ENCODE data around the gene AMY1C.
"Not testable (repeated sequence)": the region's sequence is repeated elsewhere in the genome, so short reads cannot be mapped to it uniquely, and the experiment has no call there.

The AMY1C gene

DNA sequence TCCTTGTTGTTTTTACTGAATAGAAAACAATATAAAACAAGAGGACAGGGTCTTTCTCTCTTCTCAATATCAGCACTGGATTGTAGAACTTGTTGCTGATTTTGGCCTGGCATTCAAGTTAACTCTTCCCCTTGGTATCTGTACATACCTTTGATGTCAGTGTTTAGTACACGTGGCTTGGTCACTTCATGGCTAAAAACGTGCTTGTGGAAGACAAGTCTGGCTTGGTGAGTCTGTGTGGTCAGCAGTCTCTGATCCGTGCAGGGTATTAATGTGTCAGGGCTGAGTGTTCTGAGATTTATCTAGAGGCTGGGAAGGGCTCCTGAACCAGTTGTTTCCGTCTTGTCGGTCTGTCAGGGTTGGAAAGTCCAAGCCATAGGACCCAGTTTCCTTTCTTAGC is at the start of gene AMY1C:
Gene AMY1C (plus strand): TSS at position 301 of the 400 bp plus-strand sequence. CDS start 572 bp downstream, outside the sequence.
- not testable (repeated sequence) for DNase-seq

DNA sequence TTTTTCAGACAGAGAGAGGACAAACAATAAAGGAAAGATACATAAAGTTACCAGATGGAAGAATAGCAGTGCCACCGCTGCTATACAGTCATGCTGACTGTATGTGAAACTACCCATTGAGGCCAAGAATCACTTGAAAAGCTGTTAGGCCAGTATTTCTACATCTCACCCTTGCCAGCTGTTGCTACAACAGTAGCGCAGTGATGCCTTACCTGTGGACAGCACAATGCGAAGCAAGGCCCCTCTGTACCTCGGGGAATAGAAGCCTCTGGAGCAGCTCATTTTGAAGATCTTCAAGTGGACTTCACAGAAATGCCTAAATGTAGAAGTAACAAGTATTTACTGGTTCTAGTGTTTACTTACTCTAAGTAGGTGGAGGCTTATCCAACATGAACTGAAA is 49.0 kb upstream of the AMY1C start:
- DNase-seq = not testable (repeated sequence)

DNA sequence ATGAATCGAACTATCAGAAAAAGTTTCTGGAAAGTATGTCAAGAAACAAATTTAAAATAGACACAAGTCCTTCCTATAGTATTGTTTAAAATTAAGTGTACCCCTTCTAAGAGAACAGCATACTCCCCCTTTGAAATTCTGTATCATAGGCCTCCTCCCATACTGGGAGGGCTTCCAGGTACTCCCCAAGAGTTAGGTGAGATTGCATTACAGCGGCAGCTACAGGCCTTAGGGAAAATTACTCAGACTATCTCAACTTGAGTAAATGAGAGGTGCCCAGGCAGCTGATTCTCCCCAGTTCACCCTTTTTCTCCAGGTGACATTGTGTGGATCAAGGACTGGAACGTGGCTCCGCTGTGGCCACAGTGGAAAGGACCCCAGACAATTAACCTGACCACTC is 48.4 kb upstream of the AMY1C start:
- not testable (repeated sequence) for DNase-seq

DNA sequence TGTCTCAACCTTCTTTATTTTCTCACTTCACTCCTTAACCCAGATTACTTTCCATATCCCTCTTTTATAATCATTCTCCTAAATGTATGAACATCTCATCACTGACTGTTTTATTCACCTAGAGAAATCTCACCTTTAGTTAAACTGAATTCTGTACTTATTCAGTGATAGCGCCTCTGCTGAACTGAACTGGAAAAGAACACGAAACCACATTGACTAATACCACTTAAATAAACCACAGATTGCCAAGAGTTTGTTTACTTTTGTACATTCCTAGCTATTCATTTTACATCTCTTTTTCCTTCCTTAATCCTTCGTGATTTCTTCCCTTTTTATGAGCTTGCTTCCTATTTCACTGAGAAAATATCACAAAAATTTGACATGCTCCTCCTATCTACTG is 42.0 kb upstream of the AMY1C start:
- not testable (repeated sequence) for DNase-seq

DNA sequence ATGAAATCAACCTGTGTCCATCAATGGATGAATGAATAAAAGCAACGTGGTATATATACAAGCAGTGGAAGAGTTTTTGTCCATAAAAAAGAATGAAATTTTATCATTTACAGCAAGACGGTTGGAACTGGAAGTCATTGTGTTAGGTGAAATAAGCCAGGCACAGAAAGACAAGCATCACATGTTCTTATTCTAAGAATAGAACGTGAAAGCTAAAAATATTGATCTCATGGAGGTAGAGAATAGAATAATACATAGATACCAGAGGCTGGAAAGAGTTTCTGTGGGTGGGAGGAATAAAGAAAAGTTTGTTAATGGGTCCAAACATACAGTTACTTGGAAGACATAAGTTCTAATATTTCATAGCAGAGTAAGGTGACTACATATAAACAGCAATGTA is 39.3 kb upstream of the AMY1C start:
- not testable (repeated sequence) for DNase-seq

DNA sequence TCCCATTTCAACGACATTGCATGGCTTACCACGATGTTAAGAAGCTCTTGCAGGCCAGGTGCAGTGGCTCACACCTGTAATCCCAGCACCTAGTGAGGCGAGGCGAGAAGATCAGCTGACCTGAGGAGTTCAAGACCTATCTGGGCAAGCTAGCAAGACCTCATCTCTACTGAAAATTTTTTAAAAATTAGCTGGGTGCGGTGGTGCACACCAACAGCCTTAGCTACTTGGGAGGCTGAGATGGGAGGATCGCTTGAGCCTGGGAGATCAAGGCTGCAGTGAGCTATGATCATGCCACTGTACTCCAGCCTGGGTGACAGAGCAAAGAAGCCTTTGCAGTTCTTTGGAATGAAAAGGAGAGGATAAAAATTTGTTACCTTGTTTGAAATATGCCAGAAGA is 32.3 kb upstream of the AMY1C start:
- DNase-seq = not testable (repeated sequence)

DNA sequence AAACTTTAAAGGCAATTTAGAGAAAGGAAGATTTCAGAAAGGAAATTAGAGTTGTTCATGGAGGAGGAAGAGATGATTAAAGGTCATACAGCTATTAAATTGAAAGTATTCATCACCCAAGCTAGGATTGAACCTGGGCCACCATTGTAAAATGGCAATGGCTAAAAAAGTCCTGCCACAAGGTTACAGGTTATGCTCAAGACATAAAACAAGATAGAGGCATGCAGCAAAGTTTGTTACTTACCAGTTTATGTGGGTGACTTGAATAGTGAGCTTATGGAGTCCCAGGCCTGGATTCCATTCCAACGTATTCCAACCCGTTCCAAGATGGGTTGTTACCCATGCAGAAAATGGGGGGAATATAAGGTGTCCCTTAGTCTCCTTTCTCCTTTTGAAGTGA is 28.2 kb upstream of the AMY1C start:
- not testable (repeated sequence) for DNase-seq

DNA sequence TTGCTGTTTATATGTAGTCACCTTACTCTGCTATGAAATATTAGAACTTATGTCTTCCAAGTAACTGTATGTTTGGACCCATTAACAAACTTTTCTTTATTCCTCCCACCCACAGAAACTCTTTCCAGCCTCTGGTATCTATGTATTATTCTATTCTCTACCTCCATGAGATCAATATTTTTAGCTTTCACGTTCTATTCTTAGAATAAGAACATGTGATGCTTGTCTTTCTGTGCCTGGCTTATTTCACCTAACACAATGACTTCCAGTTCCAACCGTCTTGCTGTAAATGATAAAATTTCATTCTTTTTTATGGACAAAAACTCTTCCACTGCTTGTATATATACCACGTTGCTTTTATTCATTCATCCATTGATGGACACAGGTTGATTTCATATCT is 14.4 kb upstream of the AMY1C start:
- not testable (repeated sequence) for DNase-seq

DNA sequence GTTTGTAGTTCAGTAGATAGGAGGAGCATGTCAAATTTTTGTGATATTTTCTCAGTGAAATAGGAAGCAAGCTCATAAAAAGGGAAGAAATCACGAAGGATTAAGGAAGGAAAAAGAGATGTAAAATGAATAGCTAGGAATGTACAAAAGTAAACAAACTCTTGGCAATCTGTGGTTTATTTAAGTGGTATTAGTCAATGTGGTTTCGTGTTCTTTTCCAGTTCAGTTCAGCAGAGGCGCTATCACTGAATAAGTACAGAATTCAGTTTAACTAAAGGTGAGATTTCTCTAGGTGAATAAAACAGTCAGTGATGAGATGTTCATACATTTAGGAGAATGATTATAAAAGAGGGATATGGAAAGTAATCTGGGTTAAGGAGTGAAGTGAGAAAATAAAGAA is 11.7 kb upstream of the AMY1C start:
- DNase-seq = not testable (repeated sequence)

DNA sequence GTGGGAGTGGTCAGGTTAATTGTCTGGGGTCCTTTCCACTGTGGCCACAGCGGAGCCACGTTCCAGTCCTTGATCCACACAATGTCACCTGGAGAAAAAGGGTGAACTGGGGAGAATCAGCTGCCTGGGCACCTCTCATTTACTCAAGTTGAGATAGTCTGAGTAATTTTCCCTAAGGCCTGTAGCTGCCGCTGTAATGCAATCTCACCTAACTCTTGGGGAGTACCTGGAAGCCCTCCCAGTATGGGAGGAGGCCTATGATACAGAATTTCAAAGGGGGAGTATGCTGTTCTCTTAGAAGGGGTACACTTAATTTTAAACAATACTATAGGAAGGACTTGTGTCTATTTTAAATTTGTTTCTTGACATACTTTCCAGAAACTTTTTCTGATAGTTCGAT is 5.2 kb upstream of the AMY1C start:
- not testable (repeated sequence) for DNase-seq

DNA sequence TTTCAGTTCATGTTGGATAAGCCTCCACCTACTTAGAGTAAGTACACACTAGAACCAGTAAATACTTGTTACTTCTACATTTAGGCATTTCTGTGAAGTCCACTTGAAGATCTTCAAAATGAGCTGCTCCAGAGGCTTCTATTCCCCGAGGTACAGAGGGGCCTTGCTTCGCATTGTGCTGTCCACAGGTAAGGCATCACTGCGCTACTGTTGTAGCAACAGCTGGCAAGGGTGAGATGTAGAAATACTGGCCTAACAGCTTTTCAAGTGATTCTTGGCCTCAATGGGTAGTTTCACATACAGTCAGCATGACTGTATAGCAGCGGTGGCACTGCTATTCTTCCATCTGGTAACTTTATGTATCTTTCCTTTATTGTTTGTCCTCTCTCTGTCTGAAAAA is 4.7 kb upstream of the AMY1C start:
- not testable (repeated sequence) for DNase-seq

DNA sequence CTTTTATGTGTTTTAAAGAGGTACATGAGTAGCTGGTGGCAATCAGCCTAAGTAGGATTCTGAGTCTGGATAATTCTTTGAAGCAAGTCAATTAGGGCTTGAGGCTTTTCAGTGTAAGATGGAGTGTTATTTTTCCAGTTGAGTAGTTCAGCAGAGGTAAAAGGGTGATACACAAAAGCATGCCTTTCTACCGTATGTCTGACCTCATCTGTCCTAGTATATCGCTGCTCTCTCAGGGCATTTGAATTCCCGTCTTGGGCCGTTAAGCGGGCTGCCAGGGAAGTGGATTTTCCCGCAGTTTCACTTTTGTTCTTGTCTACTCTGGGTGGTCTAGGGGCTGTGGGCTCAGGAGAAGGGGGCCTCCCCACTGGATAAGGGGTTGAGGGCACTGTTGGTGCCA is 1.4 kb upstream of the AMY1C start:
- not testable (repeated sequence) for DNase-seq

DNA sequence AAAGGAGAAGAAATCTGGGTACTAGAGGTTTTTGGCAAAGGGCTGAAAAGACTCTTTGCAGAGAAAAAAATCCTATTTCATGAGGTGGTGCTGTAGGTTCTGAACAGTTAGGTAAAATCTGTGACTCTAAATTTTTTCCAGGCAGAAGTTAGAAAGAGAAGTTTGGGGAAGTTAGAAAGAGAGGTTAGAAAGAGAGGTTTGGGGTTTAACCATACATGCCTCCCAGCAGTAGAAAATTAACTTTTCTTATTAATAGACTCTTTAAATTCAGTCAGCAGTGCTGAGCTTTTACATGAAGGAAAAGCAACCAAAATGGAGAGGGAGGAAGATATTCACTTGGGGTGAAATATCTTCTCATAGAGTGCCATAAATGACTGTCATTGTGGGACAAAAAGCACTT is 12.2 kb downstream of the AMY1C start:
- DNase-seq = no peak

DNA sequence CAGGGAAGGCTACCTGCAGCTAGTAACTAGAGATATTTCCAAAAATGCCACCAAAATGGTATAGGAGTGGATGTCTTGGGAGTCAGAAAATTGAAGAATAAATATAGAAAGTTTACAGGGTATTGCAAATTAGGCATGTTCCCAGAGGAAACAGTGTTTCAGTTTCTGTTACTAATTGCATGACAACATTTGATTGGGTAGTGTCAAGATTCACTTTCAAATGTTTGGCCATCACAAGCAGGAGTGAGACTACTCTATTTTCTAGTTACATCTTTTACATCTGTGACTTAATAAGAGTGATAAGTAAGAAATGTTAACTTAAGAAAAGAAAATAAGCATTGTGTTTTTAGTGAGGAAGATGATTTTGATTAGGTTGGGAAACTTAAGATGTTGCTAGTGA is 30.2 kb downstream of the AMY1C start:
- DNase-seq = no peak

DNA sequence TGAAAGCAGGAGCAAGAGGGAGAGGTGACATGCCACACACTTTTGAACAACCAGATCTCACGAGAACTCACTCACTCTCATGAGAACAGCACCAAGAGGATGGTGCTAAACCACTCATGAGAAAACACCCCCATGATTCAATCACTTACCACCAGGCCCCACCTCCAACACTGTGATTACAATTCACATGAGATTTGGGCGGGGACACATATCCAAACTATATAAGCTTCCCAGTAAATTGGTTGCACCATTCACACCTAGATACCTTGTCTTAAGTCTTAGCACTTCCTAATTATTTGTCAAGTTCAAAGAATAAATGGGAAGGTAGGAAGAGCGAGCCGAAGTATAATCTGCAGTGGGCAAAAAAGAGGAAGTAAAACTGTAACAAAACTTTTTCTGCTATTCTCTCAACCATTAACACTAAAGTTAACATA is 34.3 kb downstream of the AMY1C start:
- no peak for DNase-seq

DNA sequence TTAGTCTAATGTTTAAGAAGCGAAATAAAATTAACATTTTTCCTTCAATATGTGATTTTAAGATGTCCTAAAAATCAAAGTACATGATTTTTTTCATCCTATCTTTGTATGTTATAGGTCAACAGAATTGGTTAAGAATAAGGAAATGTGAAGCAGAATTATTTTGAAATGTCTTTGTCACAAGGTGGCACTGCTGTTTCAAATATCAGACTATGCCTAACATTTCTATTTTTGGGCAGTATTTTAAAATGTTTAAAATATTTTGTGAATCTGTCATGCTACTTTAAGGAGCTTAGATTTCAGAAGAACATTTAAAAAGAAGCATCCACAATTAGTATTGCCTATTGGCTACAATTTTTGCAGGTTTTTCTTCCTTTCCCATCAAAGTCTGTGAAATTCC is 38.7 kb downstream of the AMY1C start:
- DNase-seq = no peak

DNA sequence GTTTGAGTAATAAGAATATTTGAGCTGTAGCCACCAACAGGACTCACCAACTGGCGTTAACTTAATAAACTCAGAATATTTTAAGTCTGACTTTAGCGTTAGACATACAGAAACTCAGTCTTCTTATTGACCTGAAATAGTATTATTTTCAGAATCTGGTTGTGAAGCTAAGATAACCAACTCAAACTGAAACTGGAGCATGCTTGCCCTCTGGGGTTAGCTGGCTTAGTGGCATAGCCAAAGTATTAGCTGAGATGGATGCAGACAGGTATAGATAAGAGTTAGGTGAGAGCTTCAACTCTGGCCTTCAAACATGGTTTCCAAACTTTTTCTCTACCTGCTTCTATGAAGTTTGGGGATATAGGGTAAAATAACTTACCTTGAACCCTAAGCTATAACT is 40.5 kb downstream of the AMY1C start:
- no peak for DNase-seq
